IPS-NIHi7 (cell line): ENCODE data around the gene TMEM129.
"Not testable (repeated sequence)": the region's sequence is repeated elsewhere in the genome, so short reads cannot be mapped to it uniquely, and the experiment has no call there.

ENCODE experiments used
- DNase-seq: peaks from one replicate; pipeline ENCODE4 v3.0.0; 2012; ENCODE audit warnings: mixed read lengths; ENCODE audit errors: extremely low spot score

The TMEM129 gene

GRCh38 chr4:1721666-1722550 is 785 bp upstream of the TMEM129 start:
- DNase-seq: no peak

DNA sequence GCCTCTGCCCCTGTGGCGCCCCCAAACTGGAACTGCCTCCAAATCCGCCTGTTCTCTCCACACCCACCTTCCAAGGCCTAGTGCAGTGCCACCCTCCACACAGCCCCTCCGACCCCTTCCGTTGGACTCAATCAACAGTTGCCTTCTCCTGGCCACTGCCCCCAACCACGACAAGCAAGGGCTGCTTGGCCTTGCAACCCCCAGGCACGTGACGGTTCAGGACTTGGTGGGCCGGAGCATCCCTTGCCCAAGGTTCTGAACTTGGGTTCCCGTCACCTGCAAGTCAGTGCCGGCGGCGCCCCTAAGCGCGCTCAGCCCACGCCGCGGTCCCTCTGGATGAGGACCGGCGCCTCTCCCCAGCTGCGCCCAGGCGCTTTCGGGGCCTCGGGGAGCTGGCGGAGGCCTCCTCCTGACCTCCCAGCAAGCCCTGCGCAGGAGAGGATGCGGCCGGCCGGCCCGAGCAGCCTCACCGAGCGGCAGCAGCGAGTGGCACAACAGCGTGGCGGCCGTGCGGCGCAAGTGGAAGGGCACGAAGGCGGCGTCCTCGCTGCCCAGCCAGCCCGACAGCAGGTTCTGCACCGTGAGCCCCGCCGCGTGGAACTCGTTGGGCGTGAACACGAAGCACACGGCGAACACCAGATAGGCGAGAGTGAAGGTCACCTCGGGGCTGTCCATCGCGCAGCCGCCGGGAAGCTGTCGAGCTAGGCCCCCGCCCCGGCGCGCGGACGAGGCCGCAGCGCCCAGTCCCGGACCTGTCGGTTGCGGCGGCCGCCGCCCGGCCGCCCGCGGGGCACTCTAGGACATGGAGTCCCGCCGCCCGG is 750 bp downstream of the TMEM129 start:
- DNase-seq: peak; percentile 36

DNA sequence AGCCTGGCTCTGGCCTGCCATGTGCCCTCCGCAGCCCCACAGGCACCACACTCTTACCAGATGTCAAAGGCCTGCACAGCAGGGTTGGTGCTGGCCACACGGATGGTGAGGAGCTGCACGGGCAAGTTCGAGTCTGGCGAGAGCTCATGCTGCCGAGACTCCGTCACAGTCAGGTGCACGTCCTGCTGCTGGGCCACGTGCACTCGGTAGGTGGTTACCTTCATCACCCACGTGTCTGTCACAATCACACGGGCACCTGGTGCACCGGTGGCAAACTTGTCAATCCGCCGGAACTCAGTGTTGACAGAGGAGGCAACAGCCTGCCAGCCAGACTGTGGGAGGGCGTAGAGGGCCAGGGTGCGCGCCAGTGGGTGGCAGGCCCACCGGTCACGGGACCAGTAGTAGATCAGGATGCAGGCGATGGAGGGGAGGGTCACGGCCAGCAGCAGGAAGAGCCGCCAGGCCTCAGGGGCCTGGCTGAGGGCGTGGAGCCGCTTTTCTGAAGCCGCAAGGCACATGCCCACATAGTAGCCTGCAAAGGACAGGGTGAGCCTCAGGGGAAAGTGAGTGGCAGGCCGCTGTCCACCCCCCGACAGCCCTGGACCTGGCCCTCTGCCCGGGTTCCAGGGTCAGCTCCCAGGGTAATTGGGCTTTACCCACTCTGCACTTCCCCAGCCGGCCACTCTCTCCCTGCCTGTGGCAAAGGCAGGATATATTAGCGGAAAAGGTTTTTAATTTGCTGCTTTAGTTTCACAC is 2.9 kb downstream of the TMEM129 start:
- no peak for DNase-seq

DNA sequence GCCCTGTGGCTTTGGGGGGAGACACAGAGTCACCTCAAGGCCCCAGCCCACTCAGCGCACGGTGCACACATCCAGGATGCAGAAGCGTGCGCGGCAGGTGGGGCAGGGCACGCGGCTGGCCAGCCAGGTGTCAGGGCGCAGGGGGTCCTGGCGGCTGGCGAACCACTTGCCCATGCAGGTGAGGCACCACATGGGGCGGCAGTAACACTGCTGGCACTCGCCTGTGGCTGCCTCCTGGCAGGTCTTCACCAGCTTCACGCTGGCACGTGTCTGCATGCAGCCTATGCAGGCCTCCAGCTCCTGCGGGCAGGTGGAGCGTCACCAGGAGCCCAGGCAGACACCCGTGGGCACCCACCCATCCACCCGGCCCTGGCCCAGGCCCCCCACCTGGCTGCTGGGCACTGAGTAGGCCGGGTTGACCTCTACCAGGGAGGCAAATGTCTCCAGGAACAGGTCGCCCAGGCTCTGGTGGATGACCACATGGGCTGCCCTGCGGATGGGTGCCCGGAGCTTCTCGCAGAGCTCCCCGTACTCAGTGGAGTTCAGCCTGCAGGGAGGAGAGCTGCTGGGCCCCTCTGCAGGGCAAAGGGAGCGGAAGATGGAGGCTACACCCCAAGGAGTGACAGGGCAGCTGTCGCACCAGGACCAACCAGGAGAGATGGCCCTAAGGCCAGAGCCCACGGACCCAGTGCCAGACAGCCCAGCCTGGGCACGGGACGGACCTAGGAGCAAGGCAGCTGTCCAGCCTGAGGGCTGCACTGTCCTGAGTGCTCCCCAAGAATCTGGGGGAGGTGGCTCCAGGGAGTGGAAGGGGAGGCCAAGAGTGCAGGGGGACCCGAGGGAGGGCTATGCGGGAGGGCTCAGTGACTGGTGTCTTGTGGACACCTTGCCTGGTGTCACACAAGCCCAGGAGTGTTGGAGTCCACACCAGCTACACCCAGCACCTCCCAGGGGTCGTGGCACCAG is 3.7 kb downstream of the TMEM129 start:
- DNase-seq: no peak

GRCh38 chr4:1716065-1716945 is 4.8 kb downstream of the TMEM129 start:
- DNase-seq: no peak

- DNase-seq: no peak
Measured at GRCh38 chr4:1715002-1715758, 5.9 kb downstream of the TMEM129 start.

DNA sequence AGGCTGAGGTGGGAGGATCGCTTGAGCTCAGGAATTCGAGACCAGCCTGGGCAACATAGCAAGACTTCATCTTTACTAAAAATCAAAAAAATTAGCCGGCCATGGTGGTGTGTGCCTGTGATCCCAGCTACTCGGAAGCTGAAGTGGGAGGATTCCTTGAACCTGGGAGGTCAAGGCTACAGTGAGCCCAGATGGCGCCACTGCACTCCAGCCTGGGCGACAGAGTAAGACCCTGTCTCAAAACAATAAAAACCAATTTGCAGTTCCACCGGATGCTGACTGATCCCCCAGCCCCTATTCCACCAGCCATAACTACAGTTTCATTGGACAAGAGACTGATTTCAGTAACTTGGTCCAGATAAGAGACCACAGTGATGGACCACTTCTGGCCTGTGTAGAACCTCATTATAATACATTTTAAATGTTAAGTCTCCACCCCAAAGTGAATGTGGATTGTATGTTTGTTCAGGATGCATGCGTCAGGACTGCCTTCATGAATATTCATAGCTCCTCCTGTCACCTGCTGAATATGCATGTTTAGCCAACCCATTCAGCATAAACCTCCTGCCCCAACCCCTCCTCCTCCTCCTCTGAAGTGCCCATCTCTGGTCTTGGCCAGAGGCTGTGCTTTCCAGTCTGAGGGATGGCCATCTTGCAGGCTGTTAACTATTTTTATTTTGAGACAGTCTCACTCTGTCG is 6.7 kb downstream of the TMEM129 start:
- DNase-seq: no peak

GRCh38 chr4:1713003-1713851 is 7.9 kb downstream of the TMEM129 start:
- DNase-seq: peak; percentile 55

DNA sequence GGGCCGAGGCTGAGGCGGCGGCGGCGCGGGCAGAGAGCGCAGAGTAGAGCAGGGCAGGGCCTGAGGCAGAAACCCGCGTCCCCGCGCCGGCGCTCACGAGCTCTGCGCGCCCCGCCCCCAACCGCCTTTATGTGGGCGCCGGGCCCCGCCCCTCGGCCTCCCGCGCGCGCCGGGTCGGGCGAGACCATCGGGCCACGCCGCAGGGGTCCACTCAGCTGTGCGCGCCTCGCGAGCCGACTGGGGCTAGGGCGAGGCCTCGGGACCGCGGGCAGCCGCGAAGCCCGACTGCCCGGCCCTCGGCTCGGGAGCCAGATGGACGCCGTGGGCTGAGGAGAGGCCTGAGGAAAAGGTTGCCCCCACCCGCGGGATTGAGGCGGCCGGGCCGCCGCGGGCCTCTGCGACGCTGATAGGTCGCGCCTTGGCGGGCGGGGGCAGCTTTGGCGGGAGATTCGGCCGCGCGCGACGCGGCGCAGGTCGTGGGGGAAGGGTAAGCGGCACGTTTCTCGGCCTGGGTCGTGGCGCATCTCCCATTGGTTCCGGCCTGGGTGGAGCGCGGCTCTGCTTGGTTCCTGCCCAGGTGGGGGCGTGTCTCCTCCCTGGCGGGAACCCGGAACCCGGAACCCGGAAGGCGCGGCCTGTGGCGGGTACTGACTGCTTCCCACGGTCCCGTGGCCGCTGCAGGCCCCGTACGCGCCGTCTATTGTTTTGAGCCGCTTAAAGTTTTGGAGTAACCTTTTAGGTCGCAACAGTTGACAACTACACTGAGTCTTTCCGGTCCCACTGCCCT is 8.7 kb downstream of the TMEM129 start, which contains the start of gene SLBP:
TSS of gene SLBP (minus strand) at position 104 of the 787 bp plus-strand sequence. CDS start 131 bp downstream, outside the sequence.
- DNase-seq: peak; percentile 95

- peak; percentile 43 for DNase-seq
Measured at GRCh38 chr4:1711571-1712215, 9.4 kb downstream of the TMEM129 start.

DNA sequence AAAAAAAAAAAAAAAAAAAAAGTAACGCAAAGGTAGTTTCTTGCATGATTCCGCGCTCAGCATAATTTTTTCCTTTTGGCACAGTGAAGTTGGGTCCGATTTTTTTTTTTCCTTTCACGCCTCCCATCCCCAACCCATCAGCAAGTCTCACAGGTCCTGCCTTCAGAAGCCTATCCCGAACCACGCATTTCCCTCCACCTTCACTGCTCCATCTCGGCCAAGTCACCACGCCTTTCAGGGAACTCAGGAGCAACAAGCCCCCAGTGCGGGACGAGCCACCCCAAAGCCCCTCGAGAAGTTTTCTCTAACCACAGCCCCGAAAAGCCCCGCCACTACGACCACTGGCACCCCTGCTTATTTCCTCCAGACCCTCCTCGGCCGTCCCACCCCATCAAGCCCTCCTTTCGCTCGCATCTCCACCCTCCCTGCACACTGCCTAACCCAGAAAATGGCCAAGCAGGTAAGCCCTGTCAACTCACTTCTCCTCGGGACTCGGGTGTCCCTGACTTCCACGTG is 10.0 kb downstream of the TMEM129 start:
- DNase-seq: no peak

DNA sequence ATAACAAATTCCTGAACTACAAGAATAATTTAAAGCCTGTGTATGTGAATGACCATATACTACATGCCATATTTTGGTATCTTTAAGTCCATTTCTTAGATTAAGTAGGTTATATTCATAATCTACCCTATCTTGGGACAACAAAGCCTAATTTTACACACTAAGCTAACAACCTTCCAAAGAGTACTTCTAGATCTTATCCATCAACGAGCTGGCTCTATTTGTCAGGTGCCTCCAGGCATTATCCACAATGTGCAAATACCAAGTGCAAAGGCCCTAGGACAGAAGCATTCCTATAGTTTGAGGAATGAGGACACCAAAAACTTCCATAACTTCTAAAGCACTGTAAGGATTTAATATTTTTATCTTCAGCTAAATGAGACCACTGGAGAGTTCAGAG is 12.5 kb downstream of the TMEM129 start:
- no peak for DNase-seq

- no peak for DNase-seq
Measured at GRCh38 chr4:1706358-1706757, 14.8 kb downstream of the TMEM129 start.

GRCh38 chr4:1705732-1706131 is 15.4 kb downstream of the TMEM129 start:
- no peak for DNase-seq

DNA sequence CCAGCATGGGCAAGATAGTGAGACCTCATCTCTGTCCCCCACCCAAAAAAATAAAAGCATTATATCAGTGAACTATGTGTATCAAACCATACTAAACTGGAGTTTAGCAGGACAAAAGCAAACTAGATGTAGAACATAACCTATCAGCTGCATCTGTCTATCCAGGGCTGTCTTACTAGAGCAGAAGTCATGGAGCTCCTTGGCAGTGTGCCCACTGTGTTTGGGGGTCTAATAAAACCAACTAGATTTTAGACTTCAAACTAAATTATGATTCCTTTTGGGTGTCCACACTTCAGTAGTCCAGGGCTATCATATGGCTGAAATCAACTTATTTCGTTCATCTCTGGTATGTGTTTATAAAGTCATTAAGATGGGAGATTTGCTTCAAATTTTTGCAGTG is 17.3 kb downstream of the TMEM129 start:
- DNase-seq: no peak

GRCh38 chr4:1701671-1702070 is 19.5 kb downstream of the TMEM129 start:
- not testable (repeated sequence) for DNase-seq
